Heart left ventricle (tissue), 13 donors: Measurements from ENCODE around the gene SMCO4.

Experiments used
- POLR2A ChIP-seq, 2 donors: fragments of 450-650 bp; IDR thresholded peaks; one replicate each; pipeline ENCODE4 v1.6.1; 2017; ENCODE audit warnings: antibody characterized with exemption in 2 of 2, mild to moderate bottlenecking in 2 of 2, moderate library complexity in 2 of 2
- TF ChIP-seq, protein P1 (sequence below), 12 donors: fragments of 200-600 bp; sonication (generic) in 4 of 12; IDR thresholded peaks; one replicate each; pipeline versions ENCODE4 v1.5.0 to v1.8.0; 2018 to 2022; ENCODE audit warnings: antibody characterized with exemption in 12 of 12, mild to moderate bottlenecking in 5 of 12
- donor health status: ischemic (EF 13 %, LVEDD 7.1; RV severe dilation, severe dysfunction).
- donor health status: DM: no; HTN: yes; CAD: no.
- donor health status: DM: no; HTN: no; CAD: no.
- donor health status: ischemic (EF 25% LVEDD 6.9; RV normal size, moderate dysfunction).
- donor health status: ischemic (EF 25% LVEDD 5.7; RV mildly dilated, moderate dysfunction).
- donor health status: ischemic (EF 35%, LVEDD 5.7; RV mildly dilated, moderate dysfunction).
- donor health status: nonischemic (EF 11% LVEDD 7.7; RV severe dilation, severe dysfunction).
- donor health status: DM: yes; HTN: yes; CAD: no.
- donor health status: PGD.
- donor health status: ischemic (EF 29% LVEDD 5.4; RV normal size, mild dysfunction).
- donor health status: nonischemic (EF 23%, LVEDD 6.1; RV moderate dilation, normal function).

GRCh38 chr11:93464927-93465540 lies 78.2 kb downstream of the SMCO4 start:
- TF ChIP-seq, protein P1, sequence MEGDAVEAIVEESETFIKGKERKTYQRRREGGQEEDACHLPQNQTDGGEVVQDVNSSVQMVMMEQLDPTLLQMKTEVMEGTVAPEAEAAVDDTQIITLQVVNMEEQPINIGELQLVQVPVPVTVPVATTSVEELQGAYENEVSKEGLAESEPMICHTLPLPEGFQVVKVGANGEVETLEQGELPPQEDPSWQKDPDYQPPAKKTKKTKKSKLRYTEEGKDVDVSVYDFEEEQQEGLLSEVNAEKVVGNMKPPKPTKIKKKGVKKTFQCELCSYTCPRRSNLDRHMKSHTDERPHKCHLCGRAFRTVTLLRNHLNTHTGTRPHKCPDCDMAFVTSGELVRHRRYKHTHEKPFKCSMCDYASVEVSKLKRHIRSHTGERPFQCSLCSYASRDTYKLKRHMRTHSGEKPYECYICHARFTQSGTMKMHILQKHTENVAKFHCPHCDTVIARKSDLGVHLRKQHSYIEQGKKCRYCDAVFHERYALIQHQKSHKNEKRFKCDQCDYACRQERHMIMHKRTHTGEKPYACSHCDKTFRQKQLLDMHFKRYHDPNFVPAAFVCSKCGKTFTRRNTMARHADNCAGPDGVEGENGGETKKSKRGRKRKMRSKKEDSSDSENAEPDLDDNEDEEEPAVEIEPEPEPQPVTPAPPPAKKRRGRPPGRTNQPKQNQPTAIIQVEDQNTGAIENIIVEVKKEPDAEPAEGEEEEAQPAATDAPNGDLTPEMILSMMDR (IDR thresholded peaks at IDR 0.05), result no peak
- no peak for TF ChIP-seq POLR2A (IDR thresholded peaks at IDR 0.05)
